ENCODE data around the gene PANK2.

Gene PANK2

GRCh38 chr20:3854462-3854871 is 34.7 kb upstream of the PANK2 start:
- TF ChIP-seq CTCF (IDR thresholded peaks at IDR 0.05; ENCODE audit: low read depth, low read length): no peak
- TF ChIP-seq EZH2phosphoT487 (IDR thresholded peaks at IDR 0.05; ENCODE audit: low read depth): no peak
- H4K20me1 ChIP-seq (ENCODE audit: insufficient read depth, low read length): peaks cover 2% of the 10 kb centered on the region; the same call in 1 of the 2 replicates
- no peak overlapping the region for H3K4me2 ChIP-seq (ENCODE audit: low read length)
- H3K9me3 ChIP-seq (ENCODE audit: insufficient read depth, low read length): no peaks in the 10 kb centered on the region
- H3K4me1 ChIP-seq (ENCODE audit: low read length): no peaks in the 10 kb centered on the region
- peaks cover 20% of the 10 kb centered on the region for H3K36me3 ChIP-seq (replicated peaks; ENCODE audit: low read depth, low read length)
- H3K27me3 ChIP-seq (ENCODE audit: low read depth, low read length): no peaks in the 10 kb centered on the region
- H3K9ac ChIP-seq (ENCODE audit: low read length): no peak overlapping the region
- no peak overlapping the region for H3K4me3 ChIP-seq (ENCODE audit: low read length)
- no peak overlapping the region for H3K27ac ChIP-seq (ENCODE audit: low read length)
- peaks cover 11% of the 10 kb centered on the region; the same call in 1 of the 2 replicates for H3K79me2 ChIP-seq (ENCODE audit: low read length)
- no peak overlapping the region for H2AFZ ChIP-seq (ENCODE audit: low read depth, low read length)

GRCh38 chr20:3857405-3857804 is 31.8 kb upstream of the PANK2 start:
- Histone ChIP-seq H3K27ac (ENCODE audit: low read length) (no peak overlapping the region), H3K36me3 (replicated peaks; ENCODE audit: low read depth, low read length) (peaks cover 32% of the 10 kb centered on the region), H4K20me1 (ENCODE audit: insufficient read depth, low read length) (peaks cover 1% of the 10 kb centered on the region; the same call in 1 of the 2 replicates), H2AFZ (ENCODE audit: low read depth, low read length) (no peak overlapping the region), H3K27me3 (ENCODE audit: low read depth, low read length) (no peaks in the 10 kb centered on the region), H3K9ac (ENCODE audit: low read length) (no peak overlapping the region), H3K4me1 (ENCODE audit: low read length) (no peaks in the 10 kb centered on the region), H3K79me2 (ENCODE audit: low read length) (peaks cover under 1% of the 10 kb centered on the region; the same call in 1 of the 2 replicates), H3K4me2 (ENCODE audit: low read length) (no peak overlapping the region), H3K4me3 (ENCODE audit: low read length) (no peak overlapping the region), H3K9me3 (ENCODE audit: insufficient read depth, low read length) (no peaks in the 10 kb centered on the region)
- no peak for TF ChIP-seq EZH2phosphoT487 (IDR thresholded peaks at IDR 0.05; ENCODE audit: low read depth)
- TF ChIP-seq CTCF (IDR thresholded peaks at IDR 0.05; ENCODE audit: low read depth, low read length): no peak

- no peaks in the 10 kb centered on the region for H3K9me3 ChIP-seq (ENCODE audit: insufficient read depth, low read length)
- H3K27me3 ChIP-seq (ENCODE audit: low read depth, low read length): no peaks in the 10 kb centered on the region
- TF ChIP-seq EZH2phosphoT487 (IDR thresholded peaks at IDR 0.05; ENCODE audit: low read depth): no peak
- TF ChIP-seq CTCF (IDR thresholded peaks at IDR 0.05; ENCODE audit: low read depth, low read length): no peak
- H4K20me1 ChIP-seq (ENCODE audit: insufficient read depth, low read length): no peaks in the 10 kb centered on the region
- no peak overlapping the region for H3K4me3 ChIP-seq (ENCODE audit: low read length)
- no peak overlapping the region for H3K9ac ChIP-seq (ENCODE audit: low read length)
- H3K4me1 ChIP-seq (ENCODE audit: low read length): peaks cover 11% of the 10 kb centered on the region
- no peak overlapping the region for H3K4me2 ChIP-seq (ENCODE audit: low read length)
- H3K27ac ChIP-seq (ENCODE audit: low read length): no peak overlapping the region
- H3K36me3 ChIP-seq (replicated peaks; ENCODE audit: low read depth, low read length): peaks cover 45% of the 10 kb centered on the region
- H2AFZ ChIP-seq (ENCODE audit: low read depth, low read length): no peak overlapping the region
- H3K79me2 ChIP-seq (ENCODE audit: low read length): no peaks in the 10 kb centered on the region
Observed at GRCh38 chr20:3858689-3859088, 30.5 kb upstream of the PANK2 start.

GRCh38 chr20:3861191-3861590 is 28.0 kb upstream of the PANK2 start:
- TF ChIP-seq CTCF (IDR thresholded peaks at IDR 0.05; ENCODE audit: low read depth, low read length) (no peak), EZH2phosphoT487 (IDR thresholded peaks at IDR 0.05; ENCODE audit: low read depth) (no peak)
- Histone ChIP-seq H3K4me3 (ENCODE audit: low read length) (no peak overlapping the region), H3K9ac (ENCODE audit: low read length) (no peak overlapping the region), H3K36me3 (replicated peaks; ENCODE audit: low read depth, low read length) (peaks cover 60% of the 10 kb centered on the region), H3K9me3 (ENCODE audit: insufficient read depth, low read length) (no peaks in the 10 kb centered on the region), H3K4me1 (ENCODE audit: low read length) (peaks cover 11% of the 10 kb centered on the region), H2AFZ (ENCODE audit: low read depth, low read length) (no peak overlapping the region), H3K27ac (ENCODE audit: low read length) (no peak overlapping the region), H4K20me1 (ENCODE audit: insufficient read depth, low read length) (no peaks in the 10 kb centered on the region), H3K27me3 (ENCODE audit: low read depth, low read length) (no peaks in the 10 kb centered on the region), H3K4me2 (ENCODE audit: low read length) (no peak overlapping the region), H3K79me2 (ENCODE audit: low read length) (no peaks in the 10 kb centered on the region)
